Right ventricle myocardium superior (tissue), 1 donor: ENCODE measurements around the gene RAB7B. TPM values are rescaled to one million over a fixed set of nuclear protein-coding genes. Genes with fewer than 3 reads are reported as not detected.
A peak's percentile ranks its signal among the peaks of the same experiment; 100 is the strongest.

ENCODE experiments used
- ATAC-seq: fragments of 200-7000 bp; cut with Tn5 transposase; one replicate; pipeline ENCODE4 v1.9.1; 2020; ENCODE audit warnings: mild to moderate bottlenecking; ENCODE audit not compliant: poor library complexity
- DNase-seq: peaks from one replicate; pipeline ENCODE4 v3.0.0-alpha.2; 2020
- intact Hi-C: fragments of 100-400 bp; cut with DNase I; formaldehyde crosslinking; loops from one replicate; pipeline ENCODE4 v1.11.2; 2022
- total RNA-seq: library from RNA; stranded (reverse); fragmentation: NEBNext Ultra II Directional; extraction: Animal tissue kit (Norgen Biotek cat#: 25700); gene quantifications from one replicate; pipeline ENCODE4 v1.2.1, GENCODE V29; 2021
- donor health status: DM: no; HTN: yes; CAD: no; lungs with severe emphysema.

Gene RAB7B
- total RNA-seq, 1 donor from 2014 or later: 1.2 TPM

DNA sequence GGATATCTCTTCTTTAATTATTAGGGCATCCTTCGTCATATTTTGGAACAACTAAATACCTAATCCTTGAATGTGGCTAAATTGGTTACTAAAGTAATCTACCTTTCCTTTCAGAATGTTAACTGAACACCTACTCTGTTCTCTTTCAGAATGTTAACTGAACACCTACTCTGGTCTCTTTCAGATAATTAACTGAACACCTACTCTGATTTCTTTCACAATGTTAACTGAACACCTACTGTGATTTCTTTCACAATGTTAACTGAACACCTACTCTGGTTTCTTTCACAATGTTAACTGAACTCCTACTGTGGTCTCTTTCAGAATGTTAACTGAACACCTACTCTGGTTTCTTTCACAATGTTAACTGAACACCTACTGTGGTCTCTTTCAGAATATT is 21.9 kb downstream of the RAB7B start:
- intact Hi-C loops: no loop called here
- ATAC-seq (no peak), DNase-seq (no peak)

DNA sequence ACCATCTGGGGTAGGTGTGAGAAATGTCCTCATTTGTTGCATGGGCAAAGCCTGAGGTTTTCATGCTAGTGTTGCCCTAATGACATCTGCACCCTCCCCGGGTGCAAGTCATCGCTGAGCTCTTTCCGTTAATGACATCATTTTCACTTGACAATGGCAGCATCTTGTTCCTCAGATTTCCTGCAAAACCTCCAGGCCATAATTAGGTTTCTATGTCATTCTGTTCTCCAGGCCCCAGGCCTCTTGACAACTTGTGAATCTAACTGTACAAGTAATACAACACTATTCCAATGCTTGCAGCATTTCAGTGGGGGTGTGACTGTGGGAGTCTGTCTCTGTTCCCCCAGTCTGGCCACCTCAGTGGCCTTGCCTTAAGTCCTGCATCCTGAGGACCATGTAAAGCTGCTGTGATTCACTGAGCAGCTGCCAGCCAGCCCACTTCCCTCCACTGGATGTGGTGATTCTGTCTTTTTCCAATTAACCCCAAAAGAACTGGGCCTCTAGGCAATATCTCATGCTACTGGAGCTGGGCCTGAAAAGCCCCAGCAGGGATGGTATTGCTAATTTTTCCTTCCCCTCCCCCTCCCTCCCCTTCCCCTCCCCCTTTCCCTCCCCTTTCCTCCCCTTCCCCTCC is 22.8 kb downstream of the RAB7B start:
- intact Hi-C loops: no loop called here
- DNase-seq: no peak
- ATAC-seq: no peak

DNA sequence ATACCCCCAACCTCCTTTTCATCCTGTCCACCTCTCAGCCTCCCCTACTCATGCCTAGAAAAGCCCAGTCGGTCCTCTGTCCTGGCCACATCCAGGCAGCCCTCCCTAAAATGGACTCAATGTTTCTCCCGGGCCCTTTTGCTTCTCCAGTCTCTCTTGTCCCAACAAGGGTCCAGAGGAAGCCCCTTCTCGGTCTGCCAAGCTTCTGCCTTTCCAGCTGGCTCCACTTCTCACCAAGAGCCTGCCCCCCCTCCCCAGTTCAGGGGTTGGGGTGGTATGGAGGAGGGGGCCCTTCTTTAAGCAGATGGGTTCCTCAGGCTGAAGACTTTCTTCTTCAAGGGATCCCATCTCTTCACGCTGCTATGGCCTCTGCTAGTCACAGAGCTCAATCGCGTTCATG is 23.9 kb downstream of the RAB7B start:
- intact Hi-C loops: loop anchor here (5.0 kb wide), 3 partner anchors 167 to 317 kb away; partner anchors contain the start of gene SLC41A1

DNA sequence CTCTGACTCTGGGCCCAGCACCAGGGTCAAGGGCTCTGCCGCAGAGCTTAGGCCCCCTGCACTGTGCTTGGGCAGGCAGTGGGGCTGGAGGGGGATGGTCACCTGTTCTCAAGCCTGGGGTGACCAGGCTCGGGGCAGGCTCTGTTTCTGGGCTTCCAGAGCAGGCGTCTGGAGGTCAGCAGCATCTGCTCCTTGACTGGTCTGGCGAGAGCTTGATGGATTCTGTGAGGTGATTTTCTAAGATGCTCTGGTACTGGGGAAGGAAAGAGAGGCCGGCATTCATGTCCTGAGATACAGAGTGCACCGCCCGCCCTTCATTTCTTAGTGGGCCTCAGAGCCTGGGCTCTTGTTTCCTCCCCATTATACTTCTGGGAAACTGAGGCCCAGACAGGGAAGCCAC is 24.5 kb downstream of the RAB7B start:
- intact Hi-C loops: loop anchor here (5.0 kb wide), 3 partner anchors 166 to 316 kb away; partner anchors contain the start of gene SLC41A1
- DNase-seq (no peak), ATAC-seq (no peak)

More for the DNA sequence above, 23.9 kb downstream of the RAB7B start:
- DNase-seq (no peak), ATAC-seq (no peak)

DNA sequence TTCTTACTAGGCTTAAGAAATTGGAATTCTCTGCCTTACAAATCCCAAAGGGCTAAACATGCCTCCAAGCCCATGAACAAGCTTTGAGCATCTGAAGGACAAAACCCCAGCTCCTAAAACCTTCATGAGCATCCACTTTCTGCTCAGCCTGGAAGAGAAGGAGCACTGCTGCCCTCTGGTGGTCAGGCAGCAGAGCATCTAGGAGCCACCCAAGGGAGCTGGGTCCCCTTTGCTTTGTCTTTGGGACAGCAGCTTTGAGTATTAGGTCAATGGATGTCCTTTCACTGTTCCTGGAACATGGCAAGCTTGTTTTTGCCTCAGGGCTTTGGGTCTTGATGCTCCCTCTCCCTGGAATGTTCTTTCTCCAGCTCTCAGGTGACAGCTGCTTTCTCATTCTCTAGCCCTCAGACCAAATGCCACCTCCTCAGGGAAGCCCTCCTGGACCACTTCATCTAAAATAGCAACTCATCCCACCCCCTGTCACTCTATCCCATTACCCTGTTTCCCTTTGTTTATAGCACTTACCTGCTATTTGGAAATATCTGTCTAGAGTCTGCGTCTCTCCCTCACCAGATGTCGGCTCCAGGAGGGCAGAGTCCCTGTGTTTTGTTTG is 25.7 kb downstream of the RAB7B start:
- intact Hi-C loops: loop anchor here (1.0 to 5.0 kb wide), 4 partner anchors 58 to 315 kb away; partner anchors contain the start of gene SLC41A1
- ATAC-seq (peak; percentile 88), DNase-seq (peak; percentile 76)

DNA sequence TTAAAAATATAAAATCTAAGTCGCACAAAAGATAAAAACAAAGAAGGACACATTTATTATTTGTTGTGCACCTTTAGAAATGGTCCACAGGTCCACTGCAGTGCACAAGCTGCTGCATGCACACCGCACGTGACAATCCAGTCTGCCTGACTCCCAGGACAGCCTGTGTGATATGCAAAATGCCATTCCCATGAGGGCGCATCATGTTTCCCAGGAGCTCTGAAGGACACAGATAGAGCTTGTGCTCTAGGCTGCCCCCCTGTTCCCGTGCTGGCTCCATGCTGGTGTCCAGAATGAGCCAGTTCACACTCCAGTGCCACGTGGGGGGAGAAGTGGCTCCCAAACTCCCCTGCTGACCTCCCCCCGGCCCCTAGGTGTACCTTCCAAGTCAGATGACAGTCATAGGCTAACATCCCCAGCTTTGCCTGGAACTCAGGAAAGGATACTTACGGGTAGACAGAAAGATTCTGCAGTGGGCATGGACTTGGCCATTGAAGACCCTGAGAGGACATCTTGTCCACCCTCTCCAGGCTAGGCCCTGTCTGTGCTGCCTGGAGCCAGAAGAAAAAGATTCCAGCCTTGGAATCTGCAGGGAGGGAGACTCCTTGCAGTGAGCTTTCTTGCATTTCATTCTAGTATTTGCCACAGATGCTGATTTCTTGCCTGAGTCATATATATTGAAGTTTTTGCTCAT is 26.3 kb downstream of the RAB7B start:
- ATAC-seq: peak; percentile 91
- intact Hi-C loops: loop anchor here (1.0 to 5.0 kb wide), 4 partner anchors 58 to 315 kb away; partner anchors contain the start of gene SLC41A1
- peak; percentile 78 for DNase-seq

DNA sequence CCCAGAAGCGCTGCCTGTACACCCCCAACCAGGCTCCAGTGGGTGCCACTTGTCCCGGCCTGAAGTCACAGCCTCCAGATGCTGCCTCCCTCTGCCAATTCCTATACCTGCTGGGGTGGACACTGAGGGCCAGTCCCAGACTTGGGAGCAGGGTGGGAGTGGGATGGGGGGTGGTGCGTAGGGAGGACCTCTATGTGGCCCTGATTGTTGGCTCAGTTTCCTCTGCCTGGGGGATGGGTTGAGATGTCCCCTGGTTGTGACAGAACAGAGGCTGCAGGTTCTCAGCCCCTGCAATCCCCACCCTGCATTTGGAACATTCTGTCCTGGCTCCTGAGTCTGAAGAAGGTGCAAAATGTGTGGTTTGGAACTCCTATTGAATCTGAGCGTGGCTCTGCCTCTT is 27.2 kb downstream of the RAB7B start:
- no peak for DNase-seq
- no peak for ATAC-seq
- intact Hi-C loops: loop anchor here (5.0 kb wide), 3 partner anchors 164 to 314 kb away; partner anchors contain the start of gene SLC41A1

DNA sequence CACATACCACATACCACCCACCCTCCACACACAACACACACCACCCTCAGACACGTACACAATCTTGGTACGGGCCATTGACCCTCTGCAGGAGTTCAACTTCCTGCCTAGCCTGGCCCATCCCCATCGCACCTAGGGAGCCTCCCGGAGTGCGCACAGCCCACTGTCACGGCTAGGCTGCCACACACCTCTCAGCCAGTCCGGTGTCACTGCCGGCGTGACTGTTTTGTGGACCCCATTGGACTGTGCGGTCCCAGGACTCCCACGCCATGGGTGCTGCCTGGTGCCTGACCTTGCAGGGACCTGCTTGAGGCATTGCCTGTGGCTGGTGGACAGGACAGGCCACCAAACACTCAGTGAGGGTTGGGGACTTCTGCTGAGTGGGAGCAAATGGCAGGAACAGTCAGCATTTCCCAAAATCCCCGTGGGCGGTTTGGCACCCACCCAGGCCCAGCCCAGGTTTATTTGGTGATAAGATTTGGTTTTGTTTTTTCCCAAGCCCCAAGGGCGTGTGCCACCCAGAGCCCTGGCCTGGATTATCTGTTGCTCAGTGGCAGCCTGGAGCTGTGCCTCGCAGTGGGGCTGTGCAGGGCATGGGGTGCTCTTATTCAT is 27.7 kb downstream of the RAB7B start:
- ATAC-seq: no peak
- no peak for DNase-seq
- intact Hi-C loops: loop anchor here (5.0 kb wide), 3 partner anchors 163 to 313 kb away; partner anchors contain the start of gene SLC41A1

DNA sequence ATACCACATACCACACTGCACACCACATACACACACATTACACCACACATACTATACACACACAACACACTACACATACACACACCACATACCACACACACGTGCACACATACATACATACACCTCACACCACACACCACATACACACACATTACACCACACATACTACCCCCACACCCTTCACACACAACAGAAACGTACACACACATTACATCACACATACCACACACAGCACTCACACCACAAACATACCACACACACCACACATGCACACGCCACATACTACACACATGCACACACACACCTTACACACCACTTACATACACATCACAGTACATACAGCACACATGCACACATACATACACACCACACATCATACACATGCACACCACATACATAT is 28.5 kb downstream of the RAB7B start:
- ATAC-seq: no peak
- intact Hi-C loops: loop anchor here (5.0 kb wide), 3 partner anchors 162 to 312 kb away; partner anchors contain the start of gene SLC41A1
- DNase-seq: no peak

DNA sequence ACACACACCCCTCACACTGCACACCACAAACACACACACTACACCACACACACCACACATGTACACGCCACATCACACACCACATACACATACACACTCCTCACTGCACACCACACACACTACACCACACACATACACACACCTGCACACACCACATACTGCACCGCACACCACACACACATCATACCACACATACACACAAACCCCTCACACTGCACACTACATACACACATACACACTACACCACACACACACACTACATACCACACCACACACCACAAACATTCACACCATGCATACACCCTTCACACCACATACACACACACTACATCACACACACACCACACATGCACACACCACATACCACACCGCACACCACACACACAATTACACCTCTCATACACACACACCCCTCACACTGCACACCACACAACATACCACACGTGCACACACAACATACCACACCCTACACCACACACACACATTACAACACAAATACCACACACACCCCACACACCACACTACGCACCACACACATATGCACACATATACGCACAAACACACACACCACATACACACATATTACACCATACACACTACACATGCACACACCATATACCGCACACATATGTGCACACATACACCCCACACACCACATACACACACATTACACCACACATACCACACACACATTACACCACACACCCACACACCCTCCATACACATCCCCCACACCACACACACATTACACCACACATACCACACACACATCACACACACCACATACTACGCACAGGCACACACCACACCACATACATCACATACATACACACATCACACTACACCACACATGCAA is 29.6 kb downstream of the RAB7B start:
- intact Hi-C loops: no loop called here
- DNase-seq: no peak
- no peak for ATAC-seq

DNA sequence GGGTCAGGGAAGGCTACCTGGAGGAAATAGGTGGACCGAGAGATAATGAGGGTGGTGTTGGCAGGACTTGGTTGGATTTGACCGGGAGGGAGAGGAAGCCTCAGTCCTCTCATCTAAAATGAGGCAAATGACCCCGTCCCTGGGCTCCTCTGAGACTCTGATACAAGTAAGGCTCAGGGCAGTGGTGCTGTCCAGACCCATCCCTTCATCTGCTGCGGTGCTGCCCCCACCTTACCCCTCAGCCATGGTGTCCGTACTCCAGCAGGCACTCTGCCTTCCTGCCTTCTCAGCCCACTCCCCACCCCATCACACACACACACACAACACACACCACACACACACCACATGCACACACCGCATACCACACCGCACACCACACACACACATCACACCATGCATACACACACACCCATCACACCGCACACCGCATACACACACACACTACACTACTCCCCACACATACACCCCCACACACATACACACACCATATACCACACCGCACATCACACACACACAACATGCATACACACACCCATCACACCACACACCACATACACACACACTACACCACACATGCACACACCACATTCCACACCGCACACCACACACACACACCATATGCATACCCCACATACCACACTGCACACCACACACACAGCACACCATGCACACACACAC is 30.6 kb downstream of the RAB7B start:
- no peak for DNase-seq
- intact Hi-C loops: no loop called here
- ATAC-seq: no peak

DNA sequence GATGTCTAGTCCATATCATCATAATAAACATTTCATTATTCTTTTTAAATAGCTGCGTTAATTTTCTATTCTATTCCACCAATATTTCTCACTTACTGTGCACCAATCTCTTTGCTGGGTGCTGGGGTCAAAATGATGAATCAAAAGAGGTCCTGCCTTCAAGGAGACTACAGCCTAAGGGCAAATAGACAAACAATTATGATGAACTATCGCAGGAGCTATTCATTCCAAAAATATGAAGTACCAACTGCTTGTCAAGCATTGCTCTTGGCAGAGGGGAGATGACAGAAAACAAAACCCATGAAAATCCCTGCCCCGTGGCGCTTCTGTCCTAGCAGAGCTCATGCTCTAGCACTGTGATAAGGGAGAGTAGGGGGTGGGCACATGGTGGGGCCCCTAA is 31.1 kb downstream of the RAB7B start:
- no peak for ATAC-seq
- intact Hi-C loops: no loop called here
- DNase-seq: no peak

DNA sequence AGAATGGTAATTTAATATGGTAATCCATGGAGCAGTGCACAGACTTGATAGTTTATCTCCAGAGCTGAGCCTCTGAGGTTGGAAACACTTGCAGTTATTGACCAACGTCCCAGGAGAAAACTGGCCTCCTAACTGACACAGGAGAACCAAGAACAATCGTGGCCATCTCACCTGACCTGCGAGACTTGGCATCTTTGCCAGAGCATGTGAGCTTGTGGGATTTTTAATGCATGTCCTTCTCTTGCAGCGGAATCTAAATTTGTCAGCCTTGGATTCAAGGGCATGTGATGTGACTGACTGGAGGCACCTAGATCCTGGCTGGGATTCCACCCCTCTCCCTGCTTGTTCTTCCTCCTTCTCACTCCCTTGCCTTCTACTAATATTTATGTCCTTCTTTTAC is 32.1 kb downstream of the RAB7B start:
- intact Hi-C loops: no loop called here
- ATAC-seq (peak; percentile 22), DNase-seq (no peak)

DNA sequence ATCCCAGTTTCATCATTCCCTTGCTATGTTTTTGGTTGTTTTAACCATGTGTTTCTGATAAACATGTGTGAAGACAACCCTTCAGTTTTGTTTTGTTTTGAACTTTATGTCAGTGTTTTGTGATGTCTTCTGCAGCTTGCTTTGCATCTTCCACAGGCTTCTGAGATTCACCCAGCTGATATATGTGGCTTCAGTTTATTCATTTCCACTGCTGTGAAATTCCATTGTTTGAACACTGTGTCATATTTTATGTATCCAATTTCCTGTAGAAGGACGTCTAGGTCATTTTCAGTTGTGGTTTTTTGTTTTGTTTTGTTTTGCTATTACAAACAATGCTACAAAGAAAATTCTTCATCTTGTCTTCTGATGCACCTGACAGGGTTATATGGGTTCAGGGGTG is 32.7 kb downstream of the RAB7B start:
- DNase-seq: no peak
- intact Hi-C loops: no loop called here
- no peak for ATAC-seq

DNA sequence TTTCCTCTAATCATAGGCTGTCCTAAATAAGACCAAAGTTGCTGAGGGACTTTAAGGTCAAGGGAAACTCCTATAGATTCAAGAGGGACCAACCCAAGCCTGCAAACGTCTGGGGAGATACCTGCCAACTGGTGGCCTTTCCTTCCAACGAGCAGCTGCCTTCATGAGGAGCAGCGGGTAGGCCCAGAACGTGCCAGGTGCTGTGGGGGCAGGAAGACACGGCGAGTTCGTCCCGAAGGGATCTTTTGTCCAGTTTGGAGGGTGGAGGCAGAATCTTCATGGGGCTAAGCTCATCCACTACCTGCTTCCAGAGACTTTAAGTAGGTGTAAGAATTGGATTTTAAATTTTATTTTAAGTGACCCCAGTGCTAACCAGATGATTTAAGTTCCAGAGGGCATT is 34.0 kb downstream of the RAB7B start:
- intact Hi-C loops: no loop called here
- no peak for DNase-seq
- no peak for ATAC-seq

DNA sequence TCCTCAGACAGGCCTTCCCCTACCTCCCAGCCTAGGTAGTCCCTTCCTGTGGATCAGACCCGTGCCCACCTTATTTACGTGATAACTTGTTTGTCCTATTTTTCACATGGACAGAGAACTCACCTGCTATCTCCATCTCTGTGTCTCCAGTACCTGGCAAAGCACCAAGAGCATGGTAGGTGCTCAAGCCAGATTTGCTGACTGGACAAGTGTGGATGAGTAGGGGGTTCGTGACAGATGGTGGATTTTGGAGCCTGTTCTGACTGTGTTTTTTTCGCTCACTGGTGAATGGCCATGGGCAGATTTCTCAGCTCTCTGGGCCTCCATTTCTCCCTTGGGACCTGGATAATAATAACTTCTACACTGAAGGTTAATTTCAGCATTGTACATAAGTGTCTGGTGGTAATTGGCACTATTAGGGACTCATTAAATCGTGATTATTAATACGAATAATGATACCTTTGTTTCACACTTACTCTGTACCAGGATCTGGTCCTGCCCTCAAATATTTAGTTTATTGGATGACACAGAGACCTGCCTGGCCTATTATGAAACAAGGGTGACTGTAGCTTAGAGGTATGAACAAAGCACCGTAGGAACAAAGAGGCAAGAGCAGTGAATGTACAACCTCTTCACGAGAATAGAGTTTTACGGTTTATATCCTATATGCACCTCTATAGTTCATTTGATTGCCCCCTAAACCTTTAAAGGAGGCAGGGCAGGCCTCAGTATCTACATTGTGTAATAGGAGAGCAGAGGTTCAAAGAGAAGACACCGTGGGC is 35.5 kb downstream of the RAB7B start:
- DNase-seq: no peak
- no peak for ATAC-seq
- intact Hi-C loops: no loop called here
